Natural killer cell (primary cell): Measurements from ENCODE around the gene ARF1. TPM values are rescaled to one million over a fixed set of nuclear protein-coding genes. Genes with fewer than 3 reads are reported as not detected.

ENCODE experiments used
- ATAC-seq, 3 donors: fragments of 150-1000 bp in 2 of 3; fragments of 200-7000 bp in 1 of 3; cut with Tn5 transposase; 1 replicate in 1 of 3; 2 replicates in 2 of 3; pipeline ENCODE4 v1.10.0; 2021; ENCODE audit warnings: mild to moderate bottlenecking in 2 of 3, moderate library complexity in 2 of 3
- DNase-seq, 2 donors: peaks; one replicate each; pipeline versions ENCODE4 v3.0.0 to v3.0.0-alpha.2; 2013 to 2021; ENCODE audit warnings: mixed read lengths in 1 of 2
- H3K27ac ChIP-seq: one replicate; pipeline ENCODE4 v1.5.1; 2013; ENCODE audit warnings: mild to moderate bottlenecking, low read length
- H3K27me3 ChIP-seq: one replicate; pipeline ENCODE4 v1.6.1; 2013; ENCODE audit warnings: low read length; ENCODE audit not compliant: control insufficient read depth, insufficient read depth
- H3K36me3 ChIP-seq: one replicate; pipeline ENCODE4 v1.6.1; 2013; ENCODE audit warnings: low read length; ENCODE audit not compliant: control insufficient read depth, insufficient read depth
- H3K4me1 ChIP-seq: one replicate; pipeline ENCODE4 v1.6.1; 2013; ENCODE audit warnings: low read length; ENCODE audit not compliant: control insufficient read depth, insufficient read depth
- H3K4me3 ChIP-seq: one replicate; pipeline ENCODE4 v1.5.1; 2013; ENCODE audit warnings: low read length
- H3K9me3 ChIP-seq: one replicate; pipeline ENCODE4 v1.6.1; 2013; ENCODE audit warnings: low read length; ENCODE audit not compliant: control insufficient read depth, insufficient read depth
- H3K27ac Mint-ChIP-seq, 2 donors: one replicate each; pipeline ENCODE4 v1.8.0; 2022; ENCODE audit warnings: mild to moderate bottlenecking in 2 of 2, mixed read lengths in 2 of 2, moderate library complexity in 1 of 2
- H3K27me3 Mint-ChIP-seq, 2 donors: one replicate each; pipeline ENCODE4 v1.8.0; 2022; ENCODE audit warnings: low read depth in 2 of 2, mixed read lengths in 2 of 2
- H3K36me3 Mint-ChIP-seq: one replicate; pipeline ENCODE4 v1.8.0; 2022; ENCODE audit warnings: mixed read lengths
- H3K4me1 Mint-ChIP-seq, 2 donors: one replicate each; pipeline ENCODE4 v1.8.0; 2022; ENCODE audit warnings: mixed read lengths in 2 of 2
- H3K4me3 Mint-ChIP-seq: one replicate; pipeline ENCODE4 v1.8.0; 2022; ENCODE audit warnings: mild to moderate bottlenecking, moderate library complexity, mixed read lengths
- H3K9me3 Mint-ChIP-seq, 2 donors: one replicate each; pipeline ENCODE4 v1.8.0; 2022; ENCODE audit warnings: mixed read lengths in 2 of 2
- WGBS: methylation state at CpG from one replicate; pipeline ENCODE4 v1.1.7; 2013; ENCODE audit warnings: missing lambda C conversion rate; ENCODE audit not compliant: insufficient coverage; 5-methylcytosine and 5-hydroxymethylcytosine counted together
- intact Hi-C: fragments of 100-400 bp; cut with micrococcal nuclease; formaldehyde crosslinking; loops from one replicate; pipeline ENCODE4 v1.14.2; 2022
- total RNA-seq, 4 donors: library from RNA; stranded (reverse); fragments of 120-200 nt in 1 of 4; gene quantifications; one replicate each; pipeline versions ENCODE4 v1.2.3 to v1.2.4, GENCODE V29; 2013 to 2022
- TF ChIP-seq, protein P1 (sequence below): fragments of 200-600 bp; IDR thresholded peaks from one replicate; pipeline ENCODE4 v1.8.0; 2022; ENCODE audit warnings: antibody characterized with exemption

Gene ARF1
- total RNA-seq, 3 donors from 2014 or later (not counting 1 experiment from before 2014, with no cell fraction given), result 368 to 427 (median 424) TPM

DNA sequence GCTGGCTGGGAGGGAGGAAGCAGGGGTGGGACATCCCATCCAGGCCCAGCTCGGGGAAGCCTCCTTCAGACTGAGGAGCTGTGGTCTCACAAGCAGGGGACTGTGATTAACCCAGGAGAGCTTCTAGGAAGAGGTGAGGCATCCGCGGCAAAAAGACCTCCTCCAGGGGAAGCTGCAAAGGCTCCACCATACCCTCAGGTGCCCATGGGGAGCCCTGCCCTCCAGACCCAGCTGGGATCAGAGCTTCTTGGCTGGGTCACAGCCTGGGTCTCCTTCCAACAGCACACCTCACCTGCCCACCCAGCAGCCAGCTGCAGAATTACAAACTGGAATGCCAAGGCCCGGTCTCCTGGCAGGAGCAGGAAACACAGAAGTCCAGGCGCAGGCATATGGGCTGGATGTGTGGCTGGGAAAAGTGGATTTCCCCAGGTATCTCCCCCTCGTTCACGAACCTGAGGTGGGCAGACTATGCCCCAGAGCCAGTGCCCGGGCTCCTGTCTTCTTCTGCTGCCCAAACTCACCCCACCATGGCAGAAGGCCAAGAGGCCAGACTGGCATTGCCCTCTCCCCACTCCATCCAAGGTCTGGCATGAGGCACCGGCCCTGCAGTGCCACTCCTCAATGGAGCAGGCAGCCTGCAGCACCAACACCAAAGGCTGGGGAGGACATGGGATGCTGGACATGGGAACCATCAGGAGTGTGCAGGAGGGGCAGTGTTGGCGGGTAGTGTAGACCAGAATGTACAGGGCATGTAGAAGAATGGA lies 15.4 kb upstream of the ARF1 start:
- Histone ChIP-seq H3K4me1 (no peaks in the 10 kb centered on the region), H3K9me3 (no peaks in the 10 kb centered on the region), H3K36me3 (no peaks in the 10 kb centered on the region), H3K4me3 (no peak overlapping the region), H3K27ac (no peak overlapping the region), H3K27me3 (peaks cover 24% of the 10 kb centered on the region)
- intact Hi-C loops, result no loop called here
- Mint-ChIP-seq H3K4me1 (no peaks in the 10 kb centered on the region), H3K4me3 (no peak overlapping the region), H3K27ac (no peak overlapping the region), H3K27me3 (peaks cover 8 to 14% of the 10 kb centered on the region in 2 donors), H3K36me3 (no peaks in the 10 kb centered on the region), H3K9me3 (no peaks in the 10 kb centered on the region)
- 63% methylated on average over 10 of the region's 10 CpGs for WGBS
- no peak for DNase-seq
- TF ChIP-seq, protein P1, sequence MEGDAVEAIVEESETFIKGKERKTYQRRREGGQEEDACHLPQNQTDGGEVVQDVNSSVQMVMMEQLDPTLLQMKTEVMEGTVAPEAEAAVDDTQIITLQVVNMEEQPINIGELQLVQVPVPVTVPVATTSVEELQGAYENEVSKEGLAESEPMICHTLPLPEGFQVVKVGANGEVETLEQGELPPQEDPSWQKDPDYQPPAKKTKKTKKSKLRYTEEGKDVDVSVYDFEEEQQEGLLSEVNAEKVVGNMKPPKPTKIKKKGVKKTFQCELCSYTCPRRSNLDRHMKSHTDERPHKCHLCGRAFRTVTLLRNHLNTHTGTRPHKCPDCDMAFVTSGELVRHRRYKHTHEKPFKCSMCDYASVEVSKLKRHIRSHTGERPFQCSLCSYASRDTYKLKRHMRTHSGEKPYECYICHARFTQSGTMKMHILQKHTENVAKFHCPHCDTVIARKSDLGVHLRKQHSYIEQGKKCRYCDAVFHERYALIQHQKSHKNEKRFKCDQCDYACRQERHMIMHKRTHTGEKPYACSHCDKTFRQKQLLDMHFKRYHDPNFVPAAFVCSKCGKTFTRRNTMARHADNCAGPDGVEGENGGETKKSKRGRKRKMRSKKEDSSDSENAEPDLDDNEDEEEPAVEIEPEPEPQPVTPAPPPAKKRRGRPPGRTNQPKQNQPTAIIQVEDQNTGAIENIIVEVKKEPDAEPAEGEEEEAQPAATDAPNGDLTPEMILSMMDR, result no peak
- ATAC-seq, result no peak

DNA sequence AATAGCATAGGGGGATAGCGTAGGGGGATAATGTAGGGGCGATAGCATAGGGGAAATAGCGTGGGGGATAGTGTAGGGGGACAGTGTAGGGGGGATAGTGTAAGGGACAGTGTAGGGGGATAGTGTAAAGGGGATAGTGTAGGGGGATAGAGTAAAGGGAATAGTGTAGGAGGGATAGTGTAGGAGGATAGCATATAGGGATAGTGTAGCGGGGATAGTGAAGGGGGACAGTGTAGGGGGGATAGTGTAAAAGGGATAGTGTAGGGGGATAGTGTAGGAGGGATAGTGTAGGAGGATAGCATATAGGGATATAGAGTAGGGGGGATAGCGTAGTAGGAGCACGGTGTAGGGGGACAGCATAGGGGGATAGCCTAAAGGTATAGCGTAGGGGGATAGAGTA lies 14.1 kb upstream of the ARF1 start:
- H3K9me3 Mint-ChIP-seq, result no peaks in the 10 kb centered on the region
- no peak overlapping the region for H3K27ac Mint-ChIP-seq
- H3K27me3 Mint-ChIP-seq, result peaks cover 8 to 10% of the 10 kb centered on the region in 2 donors
- no peaks in the 10 kb centered on the region for H3K9me3 ChIP-seq
- H3K27ac ChIP-seq, result no peak overlapping the region
- H3K4me3 Mint-ChIP-seq, result no peak overlapping the region
- ATAC-seq (no peak), DNase-seq (no peak)
- no peak overlapping the region for H3K4me3 ChIP-seq
- peaks cover 21% of the 10 kb centered on the region for H3K27me3 ChIP-seq
- H3K36me3 Mint-ChIP-seq, result no peaks in the 10 kb centered on the region
- WGBS, result 74% methylated on average over 7 of the region's 7 CpGs
- no peaks in the 10 kb centered on the region for H3K36me3 ChIP-seq
- no peaks in the 10 kb centered on the region for H3K4me1 ChIP-seq
- H3K4me1 Mint-ChIP-seq, result no peaks in the 10 kb centered on the region
- TF ChIP-seq, protein P1, result no peak
- intact Hi-C loops, result no loop called here

DNA sequence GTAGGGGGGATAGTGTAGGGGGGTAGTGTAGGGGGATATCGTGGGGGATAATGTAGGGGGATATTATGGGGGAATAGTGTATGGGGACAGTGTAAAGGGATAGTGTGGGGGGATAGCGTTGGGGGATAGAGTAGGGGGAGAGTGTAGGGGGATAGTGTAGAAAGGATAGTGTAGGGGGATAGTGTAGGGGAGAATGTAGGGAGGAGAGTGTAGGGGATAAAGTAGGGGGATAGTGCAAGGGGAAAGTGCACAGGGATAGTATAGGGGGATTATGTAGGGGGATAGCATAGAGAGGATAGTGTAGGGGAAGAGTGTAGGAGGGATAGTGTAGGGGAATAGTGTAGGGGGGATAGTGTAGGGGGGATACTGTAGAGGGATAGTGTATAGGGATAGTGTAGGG lies 12.3 kb upstream of the ARF1 start:
- no peak overlapping the region for H3K4me3 Mint-ChIP-seq

More for the DNA sequence above, 12.3 kb upstream of the ARF1 start:
- Mint-ChIP-seq H3K9me3 (no peaks in the 10 kb centered on the region), H3K27me3 (peaks cover 8 to 10% of the 10 kb centered on the region in 2 donors), H3K36me3 (no peaks in the 10 kb centered on the region), H3K27ac (no peak overlapping the region), H3K4me1 (peaks cover 0 to 4% of the 10 kb centered on the region in 2 donors)
- 57% methylated on average over 2 of the region's 2 CpGs for WGBS
- Histone ChIP-seq H3K27ac (no peak overlapping the region), H3K9me3 (no peaks in the 10 kb centered on the region), H3K4me3 (no peak overlapping the region), H3K27me3 (peaks cover 9% of the 10 kb centered on the region), H3K36me3 (no peaks in the 10 kb centered on the region), H3K4me1 (no peaks in the 10 kb centered on the region)
- TF ChIP-seq, protein P1, result no peak
- intact Hi-C loops, result no loop called here
- ATAC-seq (no peak), DNase-seq (no peak)
